Activated CD4-positive, alpha-beta T cell treated with anti-CD3 and anti-CD28 coated beads, Interleukin-2, amount 50 U/mL, for 1 hour (primary cell): ENCODE data around the gene SESN1.
"Not testable (repeated sequence)": the region's sequence is repeated elsewhere in the genome, so short reads cannot be mapped to it uniquely, and the experiment has no call there.

Experiments used
- DNase-seq: peaks from one replicate; pipeline ENCODE4 v3.0.0-alpha.2; 2020

SESN1 gene

DNA sequence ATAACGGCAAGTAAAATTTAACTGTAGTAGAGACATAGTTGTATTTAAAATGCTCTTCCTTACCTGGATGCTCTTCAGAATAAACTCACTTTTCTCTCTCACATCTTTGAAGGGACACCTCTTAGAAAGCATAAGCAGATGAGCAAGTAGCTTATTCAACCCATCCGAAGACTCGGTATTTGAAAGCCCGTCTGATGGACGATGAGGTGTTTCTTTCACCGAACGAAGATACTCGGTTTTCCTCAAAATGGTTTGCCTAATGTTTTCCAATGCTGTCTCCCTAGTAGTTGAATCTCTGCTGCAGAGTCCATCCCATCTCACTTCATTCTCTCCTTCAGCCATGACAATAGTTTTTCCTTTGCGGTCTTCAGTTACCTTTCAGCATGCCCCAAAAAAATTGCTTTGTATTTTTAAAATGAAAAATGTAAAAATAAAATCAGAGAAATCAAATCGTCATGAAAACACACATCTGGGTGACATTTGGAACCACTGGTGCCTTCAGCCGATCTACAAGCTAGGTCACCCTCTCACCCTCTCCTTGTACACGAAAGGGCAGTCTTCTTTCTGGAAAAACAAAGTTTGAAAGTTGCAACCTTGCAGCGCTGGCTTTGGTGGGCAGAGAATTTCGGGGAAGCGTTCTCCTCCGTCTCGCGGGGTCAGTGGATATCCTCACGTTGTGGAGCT lies 772 bp downstream of the SESN1 start:
- DNase-seq: no peak

DNA sequence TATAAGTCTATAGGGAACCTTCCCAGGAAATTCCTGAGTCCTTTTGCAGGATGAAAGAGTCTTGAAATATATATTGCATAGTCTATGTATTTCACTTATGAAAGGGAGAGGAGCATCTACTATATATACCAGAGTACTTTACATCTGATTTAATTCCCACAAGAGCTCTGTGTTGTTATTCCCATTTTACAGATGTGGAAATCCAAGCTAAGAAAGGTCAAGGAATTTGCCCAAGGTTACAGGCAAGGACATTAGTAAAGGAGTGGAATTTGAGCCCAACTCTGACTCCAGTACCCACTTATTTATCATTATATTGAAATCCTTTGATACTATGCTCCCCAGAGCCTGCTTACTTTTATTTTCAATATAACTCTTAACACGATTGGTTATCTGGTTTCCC lies 2.6 kb downstream of the SESN1 start:
- DNase-seq: no peak

DNA sequence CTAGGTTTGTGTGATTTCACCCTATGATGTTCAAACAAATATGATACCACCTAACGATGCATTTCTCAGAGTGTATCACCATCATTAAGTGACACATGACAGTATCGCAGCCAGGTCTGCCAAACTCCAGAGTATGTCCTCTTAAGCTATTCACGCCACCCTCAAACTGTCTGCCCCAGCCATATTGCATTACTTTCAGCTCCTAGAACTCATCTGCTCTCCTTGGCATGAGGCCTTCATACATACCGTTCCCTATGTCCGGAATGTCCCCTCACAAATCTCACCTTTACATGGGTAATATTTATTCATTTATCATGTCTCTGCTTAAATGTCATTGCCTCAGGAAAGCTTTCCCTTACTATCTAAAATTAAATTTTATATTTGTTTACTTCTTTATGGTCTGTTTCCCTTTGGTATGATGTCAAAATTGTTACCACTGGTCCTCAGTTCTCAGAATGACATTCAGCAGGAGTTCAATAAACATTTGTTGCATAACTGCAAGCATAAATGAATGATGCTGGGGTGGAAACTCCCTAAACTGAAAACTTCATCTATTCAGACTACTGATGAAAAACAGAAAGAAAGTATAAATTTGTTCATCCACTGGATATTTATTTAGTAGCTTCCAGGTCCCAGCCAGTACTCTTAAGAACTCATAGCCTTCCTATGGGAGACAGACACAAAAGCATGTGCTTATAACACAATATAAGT lies 3.2 kb downstream of the SESN1 start:
- DNase-seq: no peak

GRCh38 chr6:109088995-109089394 lies 5.7 kb downstream of the SESN1 start:
- DNase-seq: no peak

DNA sequence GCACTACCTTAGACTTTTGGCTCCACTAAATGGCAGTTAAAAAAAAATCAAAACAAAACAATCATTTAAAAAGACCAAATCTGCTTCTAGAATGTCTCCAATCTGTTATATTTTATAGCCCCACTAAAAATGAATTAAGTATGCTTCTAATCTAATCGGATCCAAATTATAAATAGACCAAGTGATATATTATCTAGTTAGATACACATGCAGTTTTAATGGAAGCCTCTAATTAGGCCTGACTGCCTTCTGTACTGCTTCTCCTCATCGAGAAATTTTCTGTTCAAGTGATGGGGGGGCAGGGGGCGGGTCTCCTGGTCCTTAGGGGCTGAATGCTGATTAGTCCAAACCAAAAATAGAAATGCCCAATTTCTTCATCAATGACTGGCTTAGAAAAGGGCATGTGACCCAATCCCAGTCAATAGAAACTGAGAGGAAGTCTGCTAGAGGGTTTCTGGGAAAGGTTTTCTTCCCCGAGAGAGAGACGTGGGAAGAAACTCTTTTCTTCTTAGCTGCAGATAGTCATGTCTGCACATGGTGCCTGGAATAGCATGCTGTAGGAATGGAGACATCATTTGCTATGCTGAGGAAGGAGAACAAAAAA lies 6.9 kb downstream of the SESN1 start:
- no peak for DNase-seq

DNA sequence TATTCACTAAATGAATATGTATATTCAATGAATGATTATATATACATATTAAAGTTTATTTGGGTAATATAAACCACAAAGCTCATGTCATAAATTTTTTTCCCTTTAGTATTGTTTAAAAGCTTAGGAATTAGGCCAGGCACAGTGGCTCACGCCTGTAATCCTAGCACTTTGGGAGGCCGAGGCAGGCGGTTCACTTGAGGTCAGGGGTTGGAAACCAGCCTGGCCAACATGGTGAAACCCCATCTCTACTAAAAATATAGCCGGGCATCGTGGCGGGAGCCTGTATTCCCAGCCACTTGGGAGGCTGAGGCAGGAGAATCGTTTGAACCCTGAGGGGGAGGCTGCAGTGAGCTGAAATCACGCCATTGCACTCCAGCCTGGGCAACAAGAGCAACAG lies 10.5 kb downstream of the SESN1 start:
- DNase-seq: not testable (repeated sequence)

GRCh38 chr6:109083657-109084056 lies 11.0 kb downstream of the SESN1 start:
- DNase-seq: no peak

DNA sequence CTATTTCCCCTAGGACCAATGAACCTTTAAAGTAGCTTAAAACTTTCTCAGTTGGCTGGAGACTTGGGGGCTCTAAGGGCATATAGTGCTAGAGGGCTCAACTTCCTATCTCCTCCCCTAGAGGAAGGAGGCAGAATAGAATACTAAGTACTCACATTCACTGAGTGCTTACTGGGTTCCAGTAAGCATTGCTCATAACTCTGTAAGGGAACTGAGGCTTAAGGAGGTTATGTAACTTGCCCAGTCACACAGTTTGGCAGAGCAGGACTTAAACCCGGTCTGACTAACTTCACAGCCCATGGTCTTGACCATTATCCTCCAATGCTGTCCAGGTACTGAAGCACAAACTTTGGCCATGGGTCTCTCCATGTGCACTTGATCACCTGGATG lies 12.5 kb downstream of the SESN1 start:
- no peak for DNase-seq

DNA sequence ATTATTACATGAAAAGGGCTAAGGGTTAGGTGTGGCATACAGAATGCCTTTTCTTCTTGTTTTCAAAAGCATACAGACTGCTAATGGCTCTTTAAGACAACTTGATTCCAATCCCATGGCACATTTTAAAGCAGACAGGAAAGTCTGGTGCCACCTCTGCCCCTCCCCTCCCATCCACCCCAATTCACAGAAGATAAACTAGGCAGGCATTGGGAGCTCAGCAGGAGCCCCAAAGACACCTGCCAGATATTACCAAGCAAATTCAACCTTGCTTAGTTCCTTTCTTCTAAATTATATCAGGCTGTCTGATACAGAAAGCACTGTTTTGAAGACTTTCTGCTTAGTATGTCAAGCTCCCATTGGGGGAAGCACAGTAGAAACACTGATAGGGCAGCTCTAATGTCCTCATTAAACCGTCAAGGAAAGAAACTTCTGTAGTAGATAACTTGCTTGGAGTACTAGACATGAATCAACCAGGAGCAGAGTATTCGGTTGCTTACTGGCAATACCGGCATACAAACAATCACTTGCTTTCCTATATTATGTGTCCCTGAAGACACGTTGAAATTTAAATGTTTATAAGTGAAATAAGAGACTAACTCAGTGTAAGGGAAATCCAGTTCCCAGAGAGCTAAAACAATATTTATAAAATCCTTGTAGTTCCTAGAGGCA lies 13.0 kb downstream of the SESN1 start:
- DNase-seq: no peak

GRCh38 chr6:109081026-109081425 lies 13.6 kb downstream of the SESN1 start:
- no peak for DNase-seq

DNA sequence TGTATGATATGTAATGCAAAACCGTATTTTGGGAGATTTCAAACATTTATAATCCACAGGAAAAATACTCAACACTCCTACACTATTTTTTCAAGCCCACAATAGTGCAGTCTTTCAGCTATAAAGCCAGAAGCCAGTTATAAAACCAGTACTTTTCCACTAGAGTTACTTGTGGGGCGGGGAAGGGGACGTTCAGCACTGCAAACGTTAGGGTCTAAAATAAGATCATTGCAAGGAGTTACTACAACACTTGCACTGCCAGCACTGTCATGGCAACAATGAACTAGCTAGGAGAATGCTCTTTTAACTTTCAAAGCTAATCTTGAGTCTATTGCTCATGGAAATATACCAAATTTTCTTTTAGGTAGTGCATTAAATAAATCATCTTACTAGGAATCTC lies 14.7 kb downstream of the SESN1 start:
- DNase-seq: no peak

DNA sequence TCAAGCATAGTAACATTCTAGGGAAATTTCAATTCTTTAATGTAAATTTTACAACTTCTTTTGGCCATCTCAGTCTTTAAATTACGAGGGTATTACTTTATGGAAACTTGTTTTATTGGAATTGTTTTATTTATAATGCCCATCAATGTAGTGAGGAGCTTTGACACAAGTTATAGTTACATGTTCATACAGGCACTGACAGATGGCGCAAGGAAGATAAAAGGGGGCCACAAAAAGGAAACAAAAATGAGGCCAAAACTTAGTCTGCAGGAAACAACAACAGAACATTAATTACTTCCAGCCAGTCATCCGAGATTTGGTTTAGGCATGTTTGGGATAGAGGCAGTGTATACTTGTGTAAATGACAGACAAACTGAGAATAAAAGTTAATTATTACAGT lies 18.3 kb downstream of the SESN1 start:
- no peak for DNase-seq

DNA sequence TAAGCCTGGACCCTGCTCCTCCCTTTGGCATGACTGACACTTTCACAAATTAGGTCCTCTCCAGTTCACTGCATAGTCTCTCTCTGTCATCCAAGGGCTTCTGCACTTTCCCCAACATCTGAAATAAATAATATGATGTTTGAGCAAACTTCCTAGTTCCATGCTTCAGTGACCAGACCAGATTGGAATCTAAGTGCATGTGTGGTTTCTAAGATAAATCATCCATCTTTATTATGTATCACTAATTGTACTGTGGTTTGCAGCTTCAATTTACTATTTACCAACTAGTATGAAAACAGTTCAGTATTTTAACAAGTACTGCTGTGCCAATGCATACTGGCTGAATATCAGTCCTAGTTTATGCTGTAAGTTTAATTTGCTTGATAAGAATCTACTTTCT lies 18.7 kb downstream of the SESN1 start:
- no peak for DNase-seq

DNA sequence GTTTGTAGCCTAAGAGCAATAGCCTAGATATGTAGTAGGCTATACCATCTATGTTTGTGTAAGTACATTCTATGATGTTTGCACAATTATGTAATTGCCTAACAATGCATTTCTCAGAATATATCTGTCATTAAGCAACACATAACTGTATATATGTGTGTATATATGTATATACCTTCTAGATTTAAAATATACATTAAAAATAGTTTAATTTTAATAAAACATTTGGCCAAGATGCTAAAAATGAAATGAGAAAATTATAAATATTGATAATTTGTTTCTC lies 20.6 kb downstream of the SESN1 start:
- DNase-seq: no peak

- peak; percentile 34 for DNase-seq
Observed at GRCh38 chr6:109073344-109074132, 21.1 kb downstream of the SESN1 start.

DNA sequence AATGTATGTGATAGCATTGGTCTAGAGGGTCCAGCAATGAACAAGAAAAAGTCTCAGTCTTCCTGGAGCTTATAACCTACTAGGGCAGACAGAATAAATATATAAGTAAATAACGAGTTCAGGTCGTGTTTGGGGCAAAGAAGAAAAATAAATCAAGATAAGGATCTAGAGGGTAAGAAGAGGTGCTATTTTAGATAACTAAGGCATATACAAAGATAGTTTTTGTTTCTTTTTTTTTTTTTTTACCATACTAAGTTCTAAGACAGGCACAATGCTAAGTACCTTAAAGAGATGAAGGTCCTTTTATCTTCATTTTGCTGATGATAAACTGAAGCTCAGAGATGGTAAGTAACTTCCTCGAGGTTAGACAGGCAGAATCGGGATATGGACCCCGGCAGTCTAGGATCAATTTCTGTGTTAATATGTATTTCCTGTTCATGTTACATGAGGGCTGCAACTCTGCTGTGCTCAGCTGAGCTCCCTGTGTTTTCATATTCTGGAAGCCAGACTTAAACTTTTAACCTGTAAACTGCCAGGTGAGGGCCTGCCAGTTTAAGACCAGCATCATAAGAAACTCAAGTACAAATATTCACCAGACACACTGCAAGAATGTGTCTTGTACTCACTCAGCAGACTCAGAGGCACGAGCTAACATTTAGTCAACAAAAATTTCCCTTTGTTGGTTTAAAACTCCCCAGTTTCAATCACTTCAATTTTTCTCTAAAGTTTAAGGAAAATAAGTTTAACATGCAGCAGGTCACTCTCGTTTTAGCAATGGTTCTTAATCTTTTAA lies 23.3 kb downstream of the SESN1 start:
- DNase-seq: no peak

DNA sequence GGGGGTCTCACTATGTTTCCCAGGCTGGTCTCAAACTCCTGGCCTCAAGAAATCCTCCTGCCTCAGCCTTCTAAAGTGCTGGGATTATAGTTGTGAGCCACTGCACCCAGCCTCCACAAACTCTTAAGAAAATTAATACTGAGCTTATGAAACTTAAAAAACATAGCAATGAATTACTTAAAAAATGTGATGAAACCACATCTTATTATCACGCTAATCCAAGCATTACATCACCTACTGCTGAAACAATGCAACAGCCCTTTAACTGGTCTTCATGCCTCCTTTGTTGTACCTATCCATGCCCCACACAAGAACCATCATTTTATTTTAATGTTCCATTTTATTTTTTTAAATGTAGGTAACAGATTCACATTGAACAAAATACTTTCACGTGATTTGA lies 24.9 kb downstream of the SESN1 start:
- DNase-seq: no peak

GRCh38 chr6:109062767-109063352 lies 31.8 kb downstream of the SESN1 start:
- no peak for DNase-seq

- no peak for DNase-seq
Observed at GRCh38 chr6:109062216-109062615, 32.4 kb downstream of the SESN1 start.

DNA sequence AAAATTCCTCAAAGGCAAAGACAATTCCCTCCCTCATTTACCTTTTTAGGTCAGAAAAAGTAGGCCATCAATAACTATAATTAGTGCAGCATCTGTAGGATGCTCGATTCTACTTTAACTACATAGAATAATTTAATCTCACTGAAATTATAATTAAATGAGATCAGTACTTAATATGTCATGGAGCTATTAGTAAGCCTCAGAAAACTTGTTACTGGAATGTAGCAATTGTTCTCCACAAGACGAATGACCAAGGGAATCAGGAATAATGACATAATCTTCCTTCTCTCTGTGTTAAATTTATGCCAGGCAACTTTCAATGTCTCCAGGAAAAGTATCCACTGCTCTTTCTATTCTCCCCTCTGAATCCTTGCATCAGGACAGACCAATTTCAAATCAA lies 34.1 kb downstream of the SESN1 start:
- DNase-seq: no peak

GRCh38 chr6:109059571-109060021 lies 35.0 kb downstream of the SESN1 start:
- DNase-seq: no peak

DNA sequence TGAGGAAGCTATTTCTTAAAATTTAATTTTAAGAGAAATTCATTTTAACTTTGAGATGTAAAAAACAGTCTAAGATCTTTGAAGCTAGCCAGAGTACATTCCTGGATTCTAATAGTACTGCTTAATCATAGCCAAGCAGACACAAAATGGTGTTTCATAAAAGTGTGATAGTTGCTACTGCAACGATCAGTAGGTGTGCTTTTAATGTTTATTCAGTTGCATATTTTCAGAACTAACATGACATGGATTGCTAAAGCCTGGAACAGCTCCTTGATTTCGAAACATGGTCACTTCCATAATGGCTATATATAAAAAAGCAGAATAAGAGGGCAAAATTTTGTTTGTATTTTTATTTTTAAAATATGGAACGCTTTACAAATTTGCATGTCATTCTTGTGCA lies 35.5 kb downstream of the SESN1 start:
- no peak for DNase-seq
